Vagina (tissue), 2 donors: ENCODE data around the gene NLGN3.

Experiments used
- POLR2A ChIP-seq, 2 donors: fragments of 450-650 bp; IDR thresholded peaks; one replicate each; pipeline ENCODE4 v1.6.1; 2017; ENCODE audit warnings: antibody characterized with exemption in 2 of 2, mild to moderate bottlenecking in 2 of 2, moderate library complexity in 2 of 2
- POLR2AphosphoS5 ChIP-seq, 2 donors: sonication (generic); formaldehyde crosslinking; IDR thresholded peaks; one replicate each; pipeline ENCODE4 v1.9.0; 2017; ENCODE audit warnings: antibody characterized with exemption in 2 of 2, mild to moderate bottlenecking in 2 of 2, low read depth in 1 of 2; ENCODE audit not compliant: insufficient read depth in 1 of 2
- TF ChIP-seq, protein P1 (sequence below), 3 experiments: fragments of 450-650 bp in 2 of 3; fragments of 200-600 bp in 1 of 3; sonication (generic) in 1 of 3; IDR thresholded peaks; one replicate each; pipeline ENCODE4 v1.5.1; 2017 to 2019; ENCODE audit warnings: antibody characterized with exemption in 3 of 3, mild to moderate bottlenecking in 2 of 3, moderate library complexity in 2 of 3

DNA sequence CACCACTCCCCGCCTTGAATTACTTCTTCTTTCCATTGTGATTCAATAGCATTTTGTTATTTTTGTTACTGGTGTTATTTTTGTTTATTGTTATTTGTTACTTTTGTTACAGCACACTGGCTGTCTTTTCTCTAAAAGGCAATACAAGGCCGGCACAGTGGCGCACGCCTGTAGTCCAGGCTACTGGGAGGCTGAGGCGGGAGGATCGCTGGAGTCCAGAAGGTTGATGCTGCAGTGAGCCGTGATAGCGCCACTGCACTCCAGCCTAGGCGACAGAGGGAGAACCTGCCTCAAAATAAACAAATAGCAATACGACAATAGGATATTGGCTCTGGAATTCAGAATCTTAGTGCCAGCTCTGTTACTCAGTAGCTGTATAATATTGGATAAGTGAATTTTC is 27.3 kb upstream of the NLGN3 start:
- no peak for TF ChIP-seq POLR2AphosphoS5 (IDR thresholded peaks at IDR 0.05; ENCODE audit: insufficient read depth in 1 of 2, low read depth in 1 of 2)
- TF ChIP-seq POLR2A (IDR thresholded peaks at IDR 0.05) = no peak
- TF ChIP-seq, protein P1, sequence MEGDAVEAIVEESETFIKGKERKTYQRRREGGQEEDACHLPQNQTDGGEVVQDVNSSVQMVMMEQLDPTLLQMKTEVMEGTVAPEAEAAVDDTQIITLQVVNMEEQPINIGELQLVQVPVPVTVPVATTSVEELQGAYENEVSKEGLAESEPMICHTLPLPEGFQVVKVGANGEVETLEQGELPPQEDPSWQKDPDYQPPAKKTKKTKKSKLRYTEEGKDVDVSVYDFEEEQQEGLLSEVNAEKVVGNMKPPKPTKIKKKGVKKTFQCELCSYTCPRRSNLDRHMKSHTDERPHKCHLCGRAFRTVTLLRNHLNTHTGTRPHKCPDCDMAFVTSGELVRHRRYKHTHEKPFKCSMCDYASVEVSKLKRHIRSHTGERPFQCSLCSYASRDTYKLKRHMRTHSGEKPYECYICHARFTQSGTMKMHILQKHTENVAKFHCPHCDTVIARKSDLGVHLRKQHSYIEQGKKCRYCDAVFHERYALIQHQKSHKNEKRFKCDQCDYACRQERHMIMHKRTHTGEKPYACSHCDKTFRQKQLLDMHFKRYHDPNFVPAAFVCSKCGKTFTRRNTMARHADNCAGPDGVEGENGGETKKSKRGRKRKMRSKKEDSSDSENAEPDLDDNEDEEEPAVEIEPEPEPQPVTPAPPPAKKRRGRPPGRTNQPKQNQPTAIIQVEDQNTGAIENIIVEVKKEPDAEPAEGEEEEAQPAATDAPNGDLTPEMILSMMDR (IDR thresholded peaks at IDR 0.05) = no peak
